Large intestine (tissue), 3 donors: ENCODE data around the gene NPSR1. TPM values are rescaled to one million over a fixed set of nuclear protein-coding genes. Genes with fewer than 3 reads are reported as not detected.

Experiments used
- DNase-seq, 2 donors: peaks; one replicate each; pipeline versions ENCODE4 v3.0.0 to v3.0.0-alpha.2; 2013
- H3K27ac ChIP-seq: one replicate; pipeline ENCODE4 v1.5.1; 2013; ENCODE audit warnings: low read length
- H3K27me3 ChIP-seq: 2 replicates; pipeline ENCODE4 v1.6.1; 2013; ENCODE audit warnings: low read length; ENCODE audit not compliant: control insufficient read depth, insufficient read depth
- H3K36me3 ChIP-seq: 2 replicates; pipeline ENCODE4 v1.6.1; 2013; ENCODE audit warnings: low read length; ENCODE audit not compliant: control insufficient read depth, insufficient read depth
- H3K4me1 ChIP-seq: one replicate; pipeline ENCODE4 v1.6.1; 2013; ENCODE audit warnings: low read length; ENCODE audit not compliant: control insufficient read depth, insufficient read depth
- H3K4me3 ChIP-seq: one replicate; pipeline ENCODE4 v1.5.1; 2013; ENCODE audit warnings: low read length
- H3K9me3 ChIP-seq: one replicate; pipeline ENCODE4 v1.6.1; 2013; ENCODE audit warnings: mild to moderate bottlenecking, low read depth, low read length, moderate library complexity; ENCODE audit not compliant: control insufficient read depth
- WGBS: methylation state at CpG from one replicate; pipeline ENCODE4 v1.1.5; 2013; ENCODE audit warnings: low lambda C conversion rate; ENCODE audit not compliant: insufficient coverage; 5-methylcytosine and 5-hydroxymethylcytosine counted together
- polyA plus RNA-seq: library from polyadenylated mRNA; unstranded; fragments of 120-200 nt; gene quantifications from one replicate; pipeline ENCODE4 v1.2.1, GENCODE V29; 2013

NPSR1 gene
- polyA plus RNA-seq, 1 donor: 0.16 TPM

DNA sequence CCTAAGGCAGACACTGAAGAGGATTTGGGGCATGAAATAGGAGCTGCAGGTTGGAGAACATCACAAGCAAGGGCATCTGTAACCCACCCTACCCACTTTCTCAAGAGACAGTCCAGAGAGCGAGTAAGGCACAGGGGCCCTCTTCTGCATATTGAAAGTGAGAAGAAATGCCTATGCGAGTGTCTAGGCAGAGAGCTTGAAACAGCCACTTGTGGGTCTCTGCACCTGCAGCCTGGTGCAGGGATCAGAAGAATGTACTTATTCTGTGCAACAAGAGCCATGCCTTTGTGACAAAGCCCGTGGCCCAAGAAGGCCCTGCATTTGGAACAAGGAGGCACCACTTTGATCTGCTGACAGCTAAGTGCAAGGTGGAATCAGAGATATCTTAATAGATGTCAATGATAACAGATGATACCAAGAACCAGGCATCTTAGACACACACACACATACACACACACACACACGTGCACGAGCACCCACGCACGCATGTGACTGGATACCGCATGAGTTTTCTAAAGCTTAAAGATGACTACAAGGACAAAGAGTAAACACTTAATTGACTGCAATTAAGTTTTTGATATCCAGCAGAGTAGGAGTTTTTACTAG is 89.3 kb downstream of the NPSR1 start:
- Histone ChIP-seq H3K4me1 (peaks cover 41% of the 10 kb centered on the region), H3K27me3 (no peaks in the 10 kb centered on the region), H3K9me3 (peaks cover 5% of the 10 kb centered on the region), H3K27ac (no peak overlapping the region), H3K4me3 (no peak overlapping the region), H3K36me3 (no peaks in the 10 kb centered on the region)
- no CpG with 5 or more reads among the region's 8 CpGs for WGBS
- no peak for DNase-seq

DNA sequence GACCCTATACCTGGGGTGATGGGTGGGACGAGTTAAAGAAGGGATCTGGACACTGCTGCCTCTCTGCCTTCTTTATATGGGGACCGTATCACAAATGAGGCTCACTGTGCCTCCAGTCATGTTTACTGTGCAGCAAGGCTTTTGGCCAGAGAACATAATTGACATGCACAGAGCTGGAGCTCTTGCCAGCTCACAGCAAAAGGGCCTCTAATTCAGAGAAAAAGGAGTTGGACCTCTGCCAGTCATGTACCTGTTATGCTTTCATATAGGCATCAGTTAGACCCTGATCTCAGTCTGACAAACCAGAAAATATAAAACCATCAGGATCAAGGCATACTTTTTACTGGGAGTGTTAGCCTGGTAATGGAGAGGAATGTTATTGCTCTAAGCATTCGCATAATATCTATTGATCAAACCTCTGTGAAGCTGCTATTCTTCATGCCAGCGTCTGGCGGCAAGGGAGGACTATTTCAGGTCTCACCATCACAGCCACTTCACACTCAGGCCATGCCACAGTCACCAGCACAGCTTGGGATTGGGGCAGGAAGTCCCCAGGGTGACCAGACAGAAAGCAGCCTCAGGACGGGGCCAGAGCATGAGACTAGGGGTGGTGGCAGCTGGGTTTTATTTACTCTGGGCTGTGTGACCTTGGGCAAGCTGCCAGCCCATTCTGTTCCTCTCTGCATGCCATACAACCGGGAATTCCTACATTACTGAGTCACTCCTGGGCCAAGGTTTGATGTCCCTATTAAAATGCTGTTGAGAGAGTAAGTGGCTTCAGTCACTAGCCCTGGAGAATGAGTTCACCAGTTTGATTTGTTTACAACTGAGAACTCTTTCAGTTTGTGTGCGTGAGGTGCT is 90.1 kb downstream of the NPSR1 start:
- Histone ChIP-seq H3K27ac (peak overlapping the region; percentile 47), H3K27me3 (no peaks in the 10 kb centered on the region), H3K4me3 (no peak overlapping the region), H3K9me3 (peaks cover 2% of the 10 kb centered on the region), H3K36me3 (no peaks in the 10 kb centered on the region), H3K4me1 (peaks cover 49% of the 10 kb centered on the region)
- DNase-seq: peak; percentile 57 to 78
- WGBS: no CpG with 5 or more reads among the region's 8 CpGs

DNA sequence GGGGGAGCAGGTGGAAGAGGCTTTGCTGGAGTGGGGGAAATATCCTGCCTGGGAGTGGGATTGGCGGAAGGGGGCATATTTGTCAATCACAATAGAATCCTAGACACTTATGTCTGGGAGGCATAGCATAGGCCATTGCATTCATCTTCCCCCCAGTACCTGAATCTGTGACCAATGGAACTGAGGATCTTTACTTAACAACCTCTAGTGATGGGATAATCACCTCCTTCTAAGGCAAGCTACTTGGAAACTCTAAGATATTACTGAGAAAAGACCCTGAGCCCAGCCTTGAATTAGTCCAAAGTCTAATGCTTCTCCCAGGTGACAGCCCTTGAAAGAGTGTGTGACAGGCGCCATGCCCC is 90.7 kb downstream of the NPSR1 start:
- peaks cover 50% of the 10 kb centered on the region for H3K4me1 ChIP-seq
- no CpG with 5 or more reads among the region's 2 CpGs for WGBS
- H3K9me3 ChIP-seq: peaks cover 2% of the 10 kb centered on the region
- peak overlapping the region; percentile 47 for H3K27ac ChIP-seq
- H3K4me3 ChIP-seq: no peak overlapping the region
- peak; percentile 35 to 67 for DNase-seq
- H3K27me3 ChIP-seq: no peaks in the 10 kb centered on the region
- H3K36me3 ChIP-seq: no peaks in the 10 kb centered on the region

DNA sequence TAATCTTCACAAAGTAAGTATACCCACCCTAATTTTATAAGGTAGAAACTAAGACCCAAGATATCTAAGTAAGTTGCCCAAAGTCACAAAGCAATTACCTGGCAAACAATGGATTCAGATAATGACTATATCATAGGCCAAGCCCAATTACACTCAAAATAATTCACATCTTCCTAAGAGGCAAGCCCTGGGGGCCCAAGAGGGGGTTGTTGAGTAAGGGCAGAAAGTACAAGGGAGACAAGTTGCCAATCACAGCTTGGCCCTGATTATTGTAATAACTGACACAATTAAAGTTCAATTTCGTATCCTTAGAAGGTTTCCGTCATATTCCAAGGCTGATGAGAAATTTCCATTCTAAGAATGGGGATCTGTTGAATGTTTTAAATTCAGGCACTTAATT is 91.4 kb downstream of the NPSR1 start:
- peak overlapping the region; percentile 47 for H3K27ac ChIP-seq

DNA sequence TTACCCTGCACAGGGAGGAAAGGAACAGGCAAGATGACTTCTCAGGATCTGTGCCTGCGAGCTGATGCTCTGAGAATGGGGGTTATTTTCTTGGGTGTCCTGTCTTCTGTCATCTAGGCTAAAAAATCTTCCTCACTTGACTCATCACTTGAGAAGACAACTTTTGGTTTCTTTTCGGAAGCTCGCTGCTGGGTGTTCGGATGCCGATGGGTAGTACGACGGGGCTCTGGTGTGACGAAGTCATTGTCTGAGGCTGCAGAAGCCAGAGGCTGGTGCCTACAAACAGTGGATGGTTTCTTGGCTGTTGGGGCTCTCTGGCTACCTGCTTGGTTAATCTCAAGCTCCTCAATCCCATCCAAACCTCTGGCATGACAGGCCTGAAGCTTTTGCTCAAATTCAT is 92.2 kb downstream of the NPSR1 start:
- no peak for DNase-seq
- Histone ChIP-seq H3K4me1 (peaks cover 51% of the 10 kb centered on the region), H3K27me3 (no peaks in the 10 kb centered on the region), H3K4me3 (no peak overlapping the region), H3K27ac (no peak overlapping the region), H3K9me3 (peaks cover 2% of the 10 kb centered on the region), H3K36me3 (no peaks in the 10 kb centered on the region)
- 100% methylated on average over 5 of the region's 8 CpGs for WGBS

More for the DNA sequence above, 91.4 kb downstream of the NPSR1 start:
- WGBS: no CpG with 5 or more reads among the region's 2 CpGs
- Histone ChIP-seq H3K36me3 (no peaks in the 10 kb centered on the region), H3K9me3 (peaks cover 2% of the 10 kb centered on the region), H3K27me3 (no peaks in the 10 kb centered on the region), H3K4me3 (no peak overlapping the region), H3K4me1 (peaks cover 50% of the 10 kb centered on the region)
- no peak for DNase-seq

DNA sequence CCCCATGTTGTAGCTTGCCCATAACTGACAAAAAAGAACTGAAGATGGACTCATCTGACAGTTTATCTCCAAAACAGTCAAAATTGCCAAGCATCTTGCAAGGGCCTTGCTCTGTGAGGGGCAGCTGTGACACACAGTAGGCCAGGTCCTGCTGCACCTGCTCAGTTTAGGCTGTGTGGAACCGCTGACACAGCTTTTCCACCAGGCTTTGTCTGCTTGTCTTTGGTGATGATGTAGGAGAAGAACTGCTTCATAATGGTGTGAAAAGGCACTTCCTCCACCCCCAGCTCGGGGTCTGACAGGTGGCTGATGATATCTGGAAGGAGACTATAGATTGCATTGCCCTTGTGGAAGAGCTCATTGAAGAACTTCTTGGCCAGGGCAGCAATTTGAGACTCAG is 92.6 kb downstream of the NPSR1 start:
- H3K4me3 ChIP-seq: no peak overlapping the region
- H3K9me3 ChIP-seq: peaks cover 2% of the 10 kb centered on the region
- H3K27ac ChIP-seq: no peak overlapping the region
- no peaks in the 10 kb centered on the region for H3K27me3 ChIP-seq
- H3K4me1 ChIP-seq: peaks cover 53% of the 10 kb centered on the region
- H3K36me3 ChIP-seq: no peaks in the 10 kb centered on the region
- WGBS: no CpG with 5 or more reads among the region's 2 CpGs
- DNase-seq: no peak

DNA sequence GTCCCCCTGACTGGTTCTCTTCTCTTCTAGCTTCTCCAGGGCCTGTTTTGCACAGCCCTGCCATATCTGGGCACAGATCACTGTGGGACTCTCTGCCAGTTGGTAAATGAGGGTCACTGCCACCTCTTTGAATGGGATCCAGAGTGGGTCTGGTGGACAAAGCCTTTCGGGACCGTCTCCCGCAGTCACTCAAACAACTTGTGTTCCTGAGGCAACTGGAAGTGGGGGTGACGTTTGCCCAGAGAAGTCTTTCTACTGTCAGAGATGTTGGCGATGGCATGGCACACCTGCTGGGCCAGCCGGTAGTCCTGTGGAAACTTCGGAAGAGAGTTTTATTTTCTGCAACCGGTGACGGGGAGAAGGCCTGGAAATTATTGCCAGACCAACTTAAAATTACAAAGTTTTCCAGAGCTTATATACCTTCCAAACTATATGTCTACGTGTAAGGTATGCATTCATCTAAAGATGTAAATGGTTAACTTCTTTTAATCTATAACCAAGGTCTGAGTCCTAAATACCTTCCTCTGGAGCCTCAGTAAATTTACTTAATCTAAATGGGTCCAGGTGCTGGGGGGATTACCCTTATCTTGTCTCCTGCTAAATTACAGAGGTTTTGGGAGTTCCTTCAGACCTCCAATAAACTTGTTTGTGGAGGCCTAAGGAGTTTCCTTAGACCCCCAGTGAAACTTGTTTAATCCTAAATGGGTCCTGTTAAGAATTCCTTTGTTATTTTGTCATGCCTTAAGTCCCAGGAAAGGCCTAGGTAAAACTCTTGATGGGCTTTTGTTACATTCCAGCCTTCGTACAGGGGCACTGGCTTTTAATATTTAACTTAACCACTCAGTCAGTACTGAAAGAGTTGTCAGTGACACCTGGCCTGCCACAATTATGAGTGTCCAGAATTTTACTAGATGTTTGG is 94.0 kb downstream of the NPSR1 start:
- H3K4me3 ChIP-seq: no peak overlapping the region
- peaks cover 2% of the 10 kb centered on the region for H3K9me3 ChIP-seq
- H3K27me3 ChIP-seq: no peaks in the 10 kb centered on the region
- no peaks in the 10 kb centered on the region for H3K36me3 ChIP-seq
- H3K27ac ChIP-seq: peak overlapping the region; percentile 60
- H3K4me1 ChIP-seq: peaks cover 60% of the 10 kb centered on the region
- DNase-seq: peak in 1 of 2 donors; percentile 46
- WGBS: 30% methylated on average over 2 of the region's 11 CpGs

DNA sequence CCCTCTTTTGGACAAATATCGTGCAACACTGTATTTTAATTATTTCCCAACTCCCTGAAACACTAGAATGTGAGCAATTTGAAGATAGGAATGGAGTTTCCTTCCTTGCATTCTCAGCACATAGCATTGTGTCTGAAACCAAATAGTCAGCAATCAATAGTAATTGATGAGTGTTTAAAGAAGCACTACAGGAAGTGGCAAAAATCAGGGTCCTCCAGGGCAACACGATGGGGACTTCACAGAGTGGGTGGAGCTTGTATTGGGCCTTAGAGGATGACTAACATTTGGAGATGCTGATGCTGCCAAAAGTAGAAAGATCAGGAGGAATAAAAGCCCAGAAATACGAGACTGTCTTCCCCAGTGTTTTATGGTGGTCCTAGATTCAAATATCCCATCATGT is 94.9 kb downstream of the NPSR1 start:
- DNase-seq: no peak
- no peak overlapping the region for H3K4me3 ChIP-seq
- peaks cover 58% of the 10 kb centered on the region for H3K4me1 ChIP-seq
- peaks cover 2% of the 10 kb centered on the region for H3K9me3 ChIP-seq
- no peaks in the 10 kb centered on the region for H3K36me3 ChIP-seq
- H3K27ac ChIP-seq: peak overlapping the region; percentile 60
- WGBS: no CpG with 5 or more reads among the region's 3 CpGs
- H3K27me3 ChIP-seq: no peaks in the 10 kb centered on the region

DNA sequence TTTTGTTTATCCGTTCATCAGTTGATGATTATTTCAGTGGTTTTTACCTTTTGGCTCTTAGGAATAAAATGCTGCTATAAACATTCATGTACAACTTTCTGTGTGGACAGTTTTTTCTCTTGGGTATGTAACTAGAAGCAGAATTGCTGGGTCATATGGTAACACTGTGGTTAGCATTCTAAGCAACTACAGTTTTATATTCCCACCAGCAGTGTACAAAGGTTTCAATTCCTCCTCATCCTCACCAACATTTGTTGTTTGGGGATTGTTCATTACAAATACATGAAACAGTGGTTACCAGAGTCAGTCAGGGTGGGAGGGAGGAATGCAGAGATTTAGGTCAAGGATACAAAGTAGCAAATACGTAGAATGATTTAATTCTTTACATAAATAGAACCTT is 97.0 kb downstream of the NPSR1 start:
- Histone ChIP-seq H3K4me3 (no peak overlapping the region), H3K36me3 (no peaks in the 10 kb centered on the region), H3K27ac (no peak overlapping the region), H3K9me3 (peaks cover 2% of the 10 kb centered on the region), H3K27me3 (no peaks in the 10 kb centered on the region), H3K4me1 (peaks cover 52% of the 10 kb centered on the region)
- no CpG with 5 or more reads among the region's 2 CpGs for WGBS
- no peak for DNase-seq

DNA sequence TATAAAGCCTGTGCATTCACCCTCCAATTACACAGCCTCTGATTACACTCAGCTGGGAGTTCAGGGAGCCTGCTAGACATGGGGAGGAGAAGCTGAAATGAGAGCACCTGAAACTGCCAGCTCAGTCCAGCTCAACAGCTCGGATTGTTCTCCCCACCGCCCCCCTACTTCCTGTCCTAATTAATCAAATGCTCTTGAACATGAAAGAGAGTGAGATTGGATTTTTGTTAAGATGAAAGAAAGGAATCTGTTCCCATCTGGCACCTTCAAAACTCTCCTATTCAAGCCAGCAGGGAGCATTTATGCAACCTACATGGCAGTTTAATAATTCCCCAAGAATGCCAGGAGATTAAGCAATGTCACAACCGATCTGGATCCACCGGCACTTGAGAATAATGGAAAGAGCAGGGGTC is 98.0 kb downstream of the NPSR1 start:
- no peak overlapping the region for H3K4me3 ChIP-seq
- WGBS: no CpG with 5 or more reads among the region's 4 CpGs
- no peaks in the 10 kb centered on the region for H3K9me3 ChIP-seq
- H3K36me3 ChIP-seq: no peaks in the 10 kb centered on the region
- peaks cover 44% of the 10 kb centered on the region for H3K4me1 ChIP-seq
- peak; percentile 21 to 71 for DNase-seq
- no peaks in the 10 kb centered on the region for H3K27me3 ChIP-seq
- H3K27ac ChIP-seq: peak overlapping the region; percentile 42
